ENCODE results near the gene PABPC1L.

The PABPC1L gene

DNA sequence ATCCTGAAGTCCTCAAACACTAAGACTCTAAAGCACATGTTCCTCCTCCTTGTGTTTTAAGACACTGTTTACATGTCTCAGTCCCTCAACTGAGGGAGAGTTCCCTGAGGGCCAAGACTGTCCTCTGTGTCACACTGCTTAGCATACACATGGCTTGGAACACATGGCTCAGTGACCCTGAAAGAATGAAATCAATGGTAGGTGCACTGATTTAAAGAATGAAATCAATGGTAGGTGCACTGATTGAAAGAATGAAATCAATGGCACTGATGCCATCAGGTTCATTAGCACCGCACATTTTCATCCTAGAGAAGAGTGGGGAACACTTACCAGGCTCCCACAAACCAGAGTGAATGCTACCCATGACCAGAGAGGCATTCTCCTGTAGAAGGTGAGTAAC, 40.5 kb downstream of the PABPC1L start:
- no peaks in the 10 kb centered on the region for H3K9me3 ChIP-seq (replicated peaks; ENCODE audit: insufficient read depth, low read length)
- no peak for TF ChIP-seq EZH2 (optimal IDR thresholded peaks at IDR 0.05; ENCODE audit: low read depth, low read length)
- TF ChIP-seq, protein P1, sequence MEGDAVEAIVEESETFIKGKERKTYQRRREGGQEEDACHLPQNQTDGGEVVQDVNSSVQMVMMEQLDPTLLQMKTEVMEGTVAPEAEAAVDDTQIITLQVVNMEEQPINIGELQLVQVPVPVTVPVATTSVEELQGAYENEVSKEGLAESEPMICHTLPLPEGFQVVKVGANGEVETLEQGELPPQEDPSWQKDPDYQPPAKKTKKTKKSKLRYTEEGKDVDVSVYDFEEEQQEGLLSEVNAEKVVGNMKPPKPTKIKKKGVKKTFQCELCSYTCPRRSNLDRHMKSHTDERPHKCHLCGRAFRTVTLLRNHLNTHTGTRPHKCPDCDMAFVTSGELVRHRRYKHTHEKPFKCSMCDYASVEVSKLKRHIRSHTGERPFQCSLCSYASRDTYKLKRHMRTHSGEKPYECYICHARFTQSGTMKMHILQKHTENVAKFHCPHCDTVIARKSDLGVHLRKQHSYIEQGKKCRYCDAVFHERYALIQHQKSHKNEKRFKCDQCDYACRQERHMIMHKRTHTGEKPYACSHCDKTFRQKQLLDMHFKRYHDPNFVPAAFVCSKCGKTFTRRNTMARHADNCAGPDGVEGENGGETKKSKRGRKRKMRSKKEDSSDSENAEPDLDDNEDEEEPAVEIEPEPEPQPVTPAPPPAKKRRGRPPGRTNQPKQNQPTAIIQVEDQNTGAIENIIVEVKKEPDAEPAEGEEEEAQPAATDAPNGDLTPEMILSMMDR (IDR thresholded peaks at IDR 0.05; ENCODE audit: low read length): no peak
- no peak for TF ChIP-seq EZH2phosphoT487 (IDR thresholded peaks at IDR 0.05; ENCODE audit: low read length)
- DNase-seq: no peak
- H3K9ac ChIP-seq (ENCODE audit: low read length): no peak overlapping the region
- H2AFZ ChIP-seq (ENCODE audit: low read length): no peak overlapping the region
- no peak overlapping the region for H3K4me3 ChIP-seq (ENCODE audit: low read length)
- H3K27me3 ChIP-seq (replicated peaks; ENCODE audit: insufficient read depth, low read length): no peaks in the 10 kb centered on the region
- H3K79me2 ChIP-seq (ENCODE audit: low read length): peaks cover 26% of the 10 kb centered on the region
- H3K27ac ChIP-seq (ENCODE audit: low read length): no peak overlapping the region
- H3K4me1 ChIP-seq (ENCODE audit: low read length): peaks cover under 1% of the 10 kb centered on the region; the same call in 1 of the 2 replicates
- no peak overlapping the region for H3K4me2 ChIP-seq (ENCODE audit: low read depth, low read length)
- H4K20me1 ChIP-seq (ENCODE audit: insufficient read depth, low read length): no peaks in the 10 kb centered on the region
- H3K36me3 ChIP-seq (replicated peaks; ENCODE audit: insufficient read depth, low read length): peaks cover 33% of the 10 kb centered on the region
- no peaks in the 10 kb centered on the region; the same call in 1 of the 2 replicates for H3F3A ChIP-seq (ENCODE audit: insufficient read depth, low read length)
- no peaks in the 10 kb centered on the region for H3K9me2 ChIP-seq (replicated peaks; ENCODE audit: insufficient read depth, low read length)

DNA sequence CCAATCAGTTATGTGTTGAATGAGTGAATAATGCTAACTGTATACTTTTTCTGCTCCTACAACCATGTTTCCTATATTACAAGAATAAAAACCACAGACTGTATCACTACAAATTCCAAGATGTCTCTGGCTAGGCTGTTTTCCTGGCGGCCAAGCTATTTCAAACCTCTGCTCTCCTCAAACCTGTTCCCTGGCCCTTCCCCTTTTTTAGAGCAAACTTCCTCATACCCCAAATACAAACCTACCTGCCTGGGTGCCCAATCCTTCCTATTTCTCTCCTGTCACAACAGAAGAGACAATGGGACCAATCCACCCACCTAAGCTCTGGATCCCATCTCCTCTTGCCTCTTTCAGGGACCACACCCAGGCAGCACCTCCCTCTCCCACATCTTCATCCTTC, 42.9 kb downstream of the PABPC1L start:
- Histone ChIP-seq H3K79me2 (ENCODE audit: low read length) (peaks cover 43% of the 10 kb centered on the region), H3K4me3 (ENCODE audit: low read length) (no peak overlapping the region), H3K4me2 (ENCODE audit: low read depth, low read length) (no peak overlapping the region), H3K36me3 (replicated peaks; ENCODE audit: insufficient read depth, low read length) (peaks cover 23% of the 10 kb centered on the region), H3K9ac (ENCODE audit: low read length) (no peak overlapping the region), H4K20me1 (ENCODE audit: insufficient read depth, low read length) (no peaks in the 10 kb centered on the region), H3F3A (ENCODE audit: insufficient read depth, low read length) (no peaks in the 10 kb centered on the region), H3K9me3 (replicated peaks; ENCODE audit: insufficient read depth, low read length) (no peaks in the 10 kb centered on the region), H3K9me2 (replicated peaks; ENCODE audit: insufficient read depth, low read length) (no peaks in the 10 kb centered on the region), H3K4me1 (ENCODE audit: low read length) (peaks cover 4% of the 10 kb centered on the region; the same call in 1 of the 2 replicates), H3K27me3 (replicated peaks; ENCODE audit: insufficient read depth, low read length) (no peaks in the 10 kb centered on the region), H3K27ac (ENCODE audit: low read length) (no peak overlapping the region), H2AFZ (ENCODE audit: low read length) (no peak overlapping the region)
- no peak for DNase-seq
- TF ChIP-seq, protein P1 (IDR thresholded peaks at IDR 0.05; ENCODE audit: low read length): no peak
- no peak for TF ChIP-seq EZH2 (optimal IDR thresholded peaks at IDR 0.05; ENCODE audit: low read depth, low read length)
- no peak for TF ChIP-seq EZH2phosphoT487 (IDR thresholded peaks at IDR 0.05; ENCODE audit: low read length)

DNA sequence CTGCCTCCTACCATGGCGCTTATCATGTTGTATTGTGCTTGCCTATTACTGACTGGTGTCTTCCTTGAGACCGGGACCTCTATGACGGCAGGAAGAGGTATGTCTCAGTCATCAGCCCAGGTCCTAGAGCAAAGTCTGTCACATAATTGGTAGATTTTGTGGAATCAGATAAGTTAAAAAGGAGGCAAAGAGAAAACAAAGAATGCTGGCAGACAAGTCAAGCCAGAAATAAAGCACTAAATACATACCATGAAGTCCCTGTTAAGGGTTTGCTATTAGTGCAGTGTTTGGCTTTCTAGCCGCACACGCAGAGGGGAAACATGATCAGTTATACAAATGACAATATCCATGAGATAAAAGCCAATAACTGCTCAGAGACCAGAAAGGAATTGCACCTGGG, 44.4 kb downstream of the PABPC1L start:
- H3K36me3 ChIP-seq (replicated peaks; ENCODE audit: insufficient read depth, low read length): peaks cover 21% of the 10 kb centered on the region; the same call in 1 of the 2 replicates
- H3K9me2 ChIP-seq (replicated peaks; ENCODE audit: insufficient read depth, low read length): no peaks in the 10 kb centered on the region
- H3K9me3 ChIP-seq (replicated peaks; ENCODE audit: insufficient read depth, low read length): no peaks in the 10 kb centered on the region
- peaks cover 57% of the 10 kb centered on the region for H3K79me2 ChIP-seq (ENCODE audit: low read length)
- no peak overlapping the region for H3K4me2 ChIP-seq (ENCODE audit: low read depth, low read length)
- no peak overlapping the region for H3K4me3 ChIP-seq (ENCODE audit: low read length)
- no peaks in the 10 kb centered on the region for H4K20me1 ChIP-seq (ENCODE audit: insufficient read depth, low read length)
- no peaks in the 10 kb centered on the region for H3F3A ChIP-seq (ENCODE audit: insufficient read depth, low read length)
- H3K4me1 ChIP-seq (ENCODE audit: low read length): peaks cover 7% of the 10 kb centered on the region; the same call in 1 of the 2 replicates
- no peak overlapping the region for H3K27ac ChIP-seq (ENCODE audit: low read length)
- DNase-seq: no peak
- TF ChIP-seq, protein P1 (IDR thresholded peaks at IDR 0.05; ENCODE audit: low read length): no peak
- TF ChIP-seq EZH2phosphoT487 (IDR thresholded peaks at IDR 0.05; ENCODE audit: low read length) (no peak), EZH2 (optimal IDR thresholded peaks at IDR 0.05; ENCODE audit: low read depth, low read length) (no peak)
- no peak overlapping the region for H3K9ac ChIP-seq (ENCODE audit: low read length)
- H2AFZ ChIP-seq (ENCODE audit: low read length): no peak overlapping the region
- H3K27me3 ChIP-seq (replicated peaks; ENCODE audit: insufficient read depth, low read length): no peaks in the 10 kb centered on the region

Measured in MM.1S (cell line).